Measurements from ENCODE around the gene SLC22A16. TPM values are rescaled to one million over a fixed set of nuclear protein-coding genes. Genes with fewer than 3 reads are reported as not detected.

The SLC22A16 gene
- polyA plus RNA-seq, 1 donor (not counting 4 experiments of a cell fraction or from before 2014, with no cell fraction given) = not detected

- H4K20me1 ChIP-seq (ENCODE audit: control insufficient read depth, extremely low read depth, insufficient read depth, low read length) = no peaks in the 10 kb centered on the region
- H3K36me3 ChIP-seq (ENCODE audit: control insufficient read depth in 2 of 2, extremely low read depth in 1 of 2, insufficient read depth in 2 of 2, low read length in 2 of 2) = no peaks in the 10 kb centered on the region
- no peaks in the 10 kb centered on the region for H3K9me1 ChIP-seq (ENCODE audit: control insufficient read depth, extremely low read depth, insufficient read depth, low read length)
- no peaks in the 10 kb centered on the region for H3K79me2 ChIP-seq (ENCODE audit: control insufficient read depth, insufficient read depth, low read length)
- FAIRE-seq = no peak
- no peaks in the 10 kb centered on the region for H3K27me3 ChIP-seq (ENCODE audit: control insufficient read depth, extremely low read depth, insufficient read depth, low read length)
- DNase-seq (ENCODE audit: low read depth, low spot score) = no peak
- H2AFZ ChIP-seq (ENCODE audit: control insufficient read depth, low read length) = no peak overlapping the region
- H3K4me2 ChIP-seq (ENCODE audit: control insufficient read depth, extremely low read depth, insufficient read depth, low read depth, low read length) = no peak overlapping the region
- H3K4me1 ChIP-seq (ENCODE audit: control insufficient read depth, extremely low read depth, insufficient read depth, low read length) = no peaks in the 10 kb centered on the region
- H3K4me3 ChIP-seq (ENCODE audit: control insufficient read depth in 2 of 3, extremely low read depth in 1 of 3, insufficient read depth in 2 of 3, low read depth in 1 of 3, low read length in 3 of 3) = no peak overlapping the region
- H3K27ac ChIP-seq (ENCODE audit: control insufficient read depth, insufficient read depth, low read length) = no peak overlapping the region
- TF ChIP-seq EZH2 (IDR thresholded peaks at IDR 0.05; ENCODE audit: low read length) (no peak), CTCF (optimal IDR thresholded peaks at IDR 0.05 in 1 of 3, IDR thresholded peaks at IDR 0.05 in 1 of 3, conservative IDR thresholded peaks at IDR 0.05 in 1 of 3; ENCODE audit: extremely low read depth in 1 of 3, insufficient read depth in 2 of 3, low read length in 3 of 3) (no peak)
- no peak overlapping the region for H3K9ac ChIP-seq (ENCODE audit: control insufficient read depth, extremely low read depth, insufficient read depth, low read length)
- no peaks in the 10 kb centered on the region for H3K9me3 ChIP-seq (ENCODE audit: control insufficient read depth, low read depth, low read length)
- dilution Hi-C loops (cut with MboI; ENCODE audit: extremely low pct_ligation_motif_present, low sequenced_read_pairs) = no loop called here
Observed at GRCh38 chr6:110385458-110385863, 91.0 kb downstream of the SLC22A16 start.

- H3K9me3 ChIP-seq (ENCODE audit: control insufficient read depth, low read depth, low read length) = no peaks in the 10 kb centered on the region
- H3K4me2 ChIP-seq (ENCODE audit: control insufficient read depth, extremely low read depth, insufficient read depth, low read depth, low read length) = no peak overlapping the region
- dilution Hi-C loops (cut with MboI; ENCODE audit: extremely low pct_ligation_motif_present, low sequenced_read_pairs) = no loop called here
- no peak overlapping the region for H3K9ac ChIP-seq (ENCODE audit: control insufficient read depth, extremely low read depth, insufficient read depth, low read length)
- H3K9me1 ChIP-seq (ENCODE audit: control insufficient read depth, extremely low read depth, insufficient read depth, low read length) = no peaks in the 10 kb centered on the region
- DNase-seq (ENCODE audit: low read depth, low spot score) = no peak
- TF ChIP-seq EZH2 (IDR thresholded peaks at IDR 0.05; ENCODE audit: low read length) (no peak), CTCF (optimal IDR thresholded peaks at IDR 0.05 in 1 of 3, IDR thresholded peaks at IDR 0.05 in 1 of 3, conservative IDR thresholded peaks at IDR 0.05 in 1 of 3; ENCODE audit: extremely low read depth in 1 of 3, insufficient read depth in 2 of 3, low read length in 3 of 3) (no peak)
- H3K4me1 ChIP-seq (ENCODE audit: control insufficient read depth, extremely low read depth, insufficient read depth, low read length) = no peaks in the 10 kb centered on the region
- no peaks in the 10 kb centered on the region for H3K27me3 ChIP-seq (ENCODE audit: control insufficient read depth, extremely low read depth, insufficient read depth, low read length)
- H3K79me2 ChIP-seq (ENCODE audit: control insufficient read depth, insufficient read depth, low read length) = no peaks in the 10 kb centered on the region
- no peak for FAIRE-seq
- H3K4me3 ChIP-seq (ENCODE audit: control insufficient read depth in 2 of 3, extremely low read depth in 1 of 3, insufficient read depth in 2 of 3, low read depth in 1 of 3, low read length in 3 of 3) = no peak overlapping the region
- no peak overlapping the region for H2AFZ ChIP-seq (ENCODE audit: control insufficient read depth, low read length)
- H3K36me3 ChIP-seq (ENCODE audit: control insufficient read depth in 2 of 2, extremely low read depth in 1 of 2, insufficient read depth in 2 of 2, low read length in 2 of 2) = no peaks in the 10 kb centered on the region
- no peaks in the 10 kb centered on the region for H4K20me1 ChIP-seq (ENCODE audit: control insufficient read depth, extremely low read depth, insufficient read depth, low read length)
- H3K27ac ChIP-seq (ENCODE audit: control insufficient read depth, insufficient read depth, low read length) = no peak overlapping the region
Observed at GRCh38 chr6:110378552-110378951, 97.9 kb downstream of the SLC22A16 start.

Other genes with a start within 250 kb of the SLC22A16 start
- gene METTL24, start 118.3 kb downstream of the SLC22A16 start, polyA plus RNA-seq = not detected in 3 replicates
- gene DDO, start 61.0 kb downstream of the SLC22A16 start, polyA plus RNA-seq = not detected in 3 replicates